Astrocyte (in vitro differentiated cells and primary cell): ENCODE results near the gene PET100. TPM values are rescaled to one million over a fixed set of nuclear protein-coding genes. Genes with fewer than 3 reads are reported as not detected.

Source experiments
- DNase-seq: peaks from one replicate; pipeline ENCODE4 v3.0.0-alpha.2; 2010; ENCODE audit warnings: low read depth
- FAIRE-seq: peaks from 2 replicates; lab custom pipeline; 2011; peaks lifted over from hg19 to GRCh38; lab: Jason Lieb, UNC
- H2AFZ ChIP-seq: 2 replicates; pipeline ENCODE4 v1.6.0; 2012; ENCODE audit warnings: low read depth, low read length, inconsistent platforms
- H3K27ac ChIP-seq: 2 replicates; pipeline ENCODE4 v1.5.1; 2011; ENCODE audit warnings: low read depth, low read length, inconsistent platforms
- H3K27me3 ChIP-seq: 2 replicates; pipeline ENCODE4 v1.6.0; 2011; ENCODE audit warnings: low read length, inconsistent platforms; ENCODE audit not compliant: insufficient read depth
- H3K36me3 ChIP-seq: 2 replicates; pipeline ENCODE4 v1.5.1; 2011; ENCODE audit warnings: low read length, inconsistent platforms; ENCODE audit not compliant: insufficient read depth
- H3K4me1 ChIP-seq: 2 replicates; pipeline ENCODE4 v1.5.1; 2011; ENCODE audit warnings: low read length, inconsistent platforms; ENCODE audit not compliant: insufficient read depth
- H3K4me2 ChIP-seq: 2 replicates; pipeline ENCODE4 v1.6.0; 2012; ENCODE audit warnings: low read length, inconsistent platforms
- H3K4me3 ChIP-seq: 2 replicates; pipeline ENCODE4 v1.5.1; 2011; ENCODE audit warnings: low read depth, mild to moderate bottlenecking, low read length, inconsistent platforms; ENCODE audit not compliant: insufficient read depth
- H3K79me2 ChIP-seq: 2 replicates; pipeline ENCODE4 v1.6.0; 2012; ENCODE audit warnings: mild to moderate bottlenecking, low read length, inconsistent platforms; ENCODE audit not compliant: insufficient read depth
- H3K9ac ChIP-seq: 2 replicates; pipeline ENCODE4 v1.6.0; 2012; ENCODE audit warnings: mild to moderate bottlenecking, low read length, inconsistent platforms
- H3K9me3 ChIP-seq: 2 replicates; pipeline ENCODE4 v1.5.1; 2012; ENCODE audit warnings: low read depth, mild to moderate bottlenecking, low read length, inconsistent platforms; ENCODE audit not compliant: insufficient read depth
- H4K20me1 ChIP-seq: 2 replicates; pipeline ENCODE4 v1.6.0; 2012; ENCODE audit warnings: low read length, inconsistent platforms; ENCODE audit not compliant: insufficient read depth
- H3K27ac Mint-ChIP-seq: one replicate; pipeline ENCODE4 v1.8.0; 2021; ENCODE audit warnings: mild to moderate bottlenecking, mixed read lengths; ENCODE audit not compliant: unreplicated experiment
- H3K27me3 Mint-ChIP-seq: one replicate; pipeline ENCODE4 v1.8.0; 2021; ENCODE audit warnings: low read depth, mixed read lengths; ENCODE audit not compliant: unreplicated experiment
- H3K36me3 Mint-ChIP-seq: one replicate; pipeline ENCODE4 v1.8.0; 2021; ENCODE audit warnings: low read depth, mixed read lengths; ENCODE audit not compliant: unreplicated experiment
- H3K4me1 Mint-ChIP-seq: one replicate; pipeline ENCODE4 v1.8.0; 2021; ENCODE audit warnings: low read depth, mixed read lengths; ENCODE audit not compliant: unreplicated experiment
- H3K4me3 Mint-ChIP-seq: one replicate; pipeline ENCODE4 v1.8.0; 2021; ENCODE audit warnings: mild to moderate bottlenecking, moderate library complexity, mixed read lengths; ENCODE audit not compliant: unreplicated experiment
- H3K9me3 Mint-ChIP-seq: one replicate; pipeline ENCODE4 v1.8.0; 2021; ENCODE audit warnings: mild to moderate bottlenecking, mixed read lengths; ENCODE audit not compliant: unreplicated experiment
- CTCF ChIP-seq: IDR thresholded peaks from 2 replicates; pipeline ENCODE4 v1.5.1; 2011; ENCODE audit warnings: low read depth, mild to moderate bottlenecking, inconsistent platforms, low read length, moderate library complexity; ENCODE audit not compliant: insufficient read depth
- EZH2 ChIP-seq: IDR thresholded peaks from 2 replicates; pipeline ENCODE4 v1.6.1; 2012; ENCODE audit warnings: mild to moderate bottlenecking, low read length, inconsistent platforms; ENCODE audit not compliant: insufficient read depth
- total RNA-seq: library from RNA; stranded (reverse); gene quantifications from 2 replicates; pipeline ENCODE4 v1.2.1, GENCODE V29; 2021

PET100 gene
- total RNA-seq, 1 donor from 2014 or later = 95.8 TPM

DNA sequence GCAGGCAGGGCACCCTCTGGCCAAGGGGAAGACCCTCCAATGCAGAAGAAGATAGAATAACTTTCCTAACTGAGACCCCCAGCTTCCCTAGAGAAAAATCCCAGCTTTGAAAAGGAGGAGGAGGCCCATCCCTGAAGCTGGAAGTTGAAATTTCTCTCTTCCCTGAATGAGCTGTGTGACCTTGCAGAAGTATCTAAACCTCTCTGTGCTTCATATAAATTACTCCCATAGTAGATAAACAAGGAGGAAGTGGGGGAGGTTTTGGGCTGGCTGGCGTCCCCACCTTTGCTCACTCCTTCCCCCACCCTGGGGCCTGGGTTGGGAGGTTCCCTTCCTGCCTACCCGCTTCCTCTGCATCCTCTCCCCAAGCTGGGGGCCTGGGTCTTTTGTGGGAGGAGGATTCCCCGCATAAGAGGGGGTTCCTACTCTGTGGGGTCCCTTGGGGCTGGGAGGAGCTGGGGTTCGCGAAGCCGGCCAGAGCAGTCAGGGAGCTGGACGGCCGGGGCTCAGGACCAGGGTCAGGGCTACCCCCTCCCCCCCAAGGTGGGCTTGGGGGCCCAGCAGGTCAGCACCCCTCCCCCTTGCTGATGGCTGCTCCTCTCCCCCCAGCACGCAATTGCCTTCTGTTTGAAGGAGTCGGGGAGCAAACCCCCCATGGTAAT is 22.2 kb upstream of the PET100 start:
- Histone ChIP-seq H3K4me3 (no peak overlapping the region), H3K4me2 (no peak overlapping the region), H3K79me2 (no peaks in the 10 kb centered on the region), H3K27ac (no peak overlapping the region), H2AFZ (no peak overlapping the region), H3K4me1 (no peaks in the 10 kb centered on the region), H3K36me3 (no peaks in the 10 kb centered on the region), H4K20me1 (no peaks in the 10 kb centered on the region), H3K9ac (no peak overlapping the region), H3K27me3 (no peaks in the 10 kb centered on the region), H3K9me3 (no peaks in the 10 kb centered on the region)
- Mint-ChIP-seq H3K27me3 (peaks cover 4% of the 10 kb centered on the region), H3K27ac (no peak overlapping the region), H3K36me3 (no peaks in the 10 kb centered on the region), H3K4me3 (no peak overlapping the region), H3K4me1 (no peaks in the 10 kb centered on the region), H3K9me3 (no peaks in the 10 kb centered on the region)
- FAIRE-seq (no peak), DNase-seq (no peak)
- TF ChIP-seq CTCF = no peak
- no peak for TF ChIP-seq EZH2

DNA sequence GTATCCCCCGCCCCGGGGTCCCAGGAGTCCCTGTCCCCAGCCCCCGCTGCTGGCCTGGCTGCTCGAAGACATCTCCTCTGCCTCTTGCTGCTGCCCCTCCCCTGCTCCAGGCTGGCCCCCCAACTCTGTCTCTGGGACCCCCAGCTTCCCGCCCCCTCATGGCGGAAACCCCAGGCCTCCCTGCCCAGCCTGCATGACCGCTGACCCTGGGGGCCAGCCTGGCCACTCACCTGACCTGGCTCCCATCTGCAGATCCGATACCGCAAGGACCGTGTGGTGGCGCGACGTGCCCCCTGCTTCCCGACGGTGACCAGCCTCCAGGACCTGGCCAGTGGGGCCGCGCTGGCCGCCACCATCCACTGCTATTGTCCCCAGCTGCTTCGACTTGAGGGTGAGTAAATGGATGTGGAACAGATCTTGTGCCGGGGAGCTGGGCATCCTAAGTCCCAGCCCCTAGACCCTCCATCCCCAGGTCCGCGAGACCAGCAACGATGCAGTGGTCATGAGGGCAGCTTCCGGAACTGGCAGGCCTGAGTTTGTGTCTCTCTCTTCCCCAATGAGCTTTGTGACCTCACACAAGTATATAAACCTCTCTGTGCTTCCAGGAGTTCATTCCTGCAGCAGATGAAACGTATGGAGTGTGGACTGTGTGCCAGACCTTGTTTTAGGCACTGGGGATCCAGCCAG is 21.6 kb upstream of the PET100 start:
- TF ChIP-seq EZH2 = no peak
- no peak for TF ChIP-seq CTCF
- Histone ChIP-seq H4K20me1 (no peaks in the 10 kb centered on the region), H3K27me3 (no peaks in the 10 kb centered on the region), H3K79me2 (no peaks in the 10 kb centered on the region), H2AFZ (no peak overlapping the region), H3K4me3 (no peak overlapping the region), H3K4me2 (no peak overlapping the region), H3K27ac (no peak overlapping the region), H3K4me1 (no peaks in the 10 kb centered on the region), H3K9ac (no peak overlapping the region), H3K9me3 (no peaks in the 10 kb centered on the region), H3K36me3 (no peaks in the 10 kb centered on the region)
- Mint-ChIP-seq H3K4me1 (no peaks in the 10 kb centered on the region), H3K27ac (no peak overlapping the region), H3K4me3 (no peak overlapping the region), H3K9me3 (no peaks in the 10 kb centered on the region), H3K27me3 (peaks cover 4% of the 10 kb centered on the region), H3K36me3 (no peaks in the 10 kb centered on the region)
- DNase-seq (no peak), FAIRE-seq (no peak)
